GM06990 (cell line): ENCODE measurements around the gene SLC51A.

Source experiments
- DNase-seq: peaks from one replicate; pipeline ENCODE4 v3.0.0-alpha.2; 2011; ENCODE audit not compliant: insufficient read length; ENCODE audit errors: extremely low read depth
- H3K27me3 ChIP-seq: replicated peaks from 2 replicates; pipeline ENCODE4 v1.6.0; 2011; ENCODE audit warnings: low read length; ENCODE audit not compliant: control insufficient read depth, insufficient read depth
- H3K36me3 ChIP-seq: 2 replicates; pipeline ENCODE4 v1.5.1; 2011; ENCODE audit warnings: low read length; ENCODE audit not compliant: control insufficient read depth, insufficient read depth
- H3K4me3 ChIP-seq: replicated peaks from 2 replicates; pipeline ENCODE4 v1.5.1; 2011; ENCODE audit warnings: low read depth, mild to moderate bottlenecking, control low read depth, low read length
- TF ChIP-seq, protein P1 (sequence below): IDR thresholded peaks from 2 replicates; pipeline ENCODE4 v1.5.1; 2011; ENCODE audit warnings: low read length, control low read depth, mild to moderate bottlenecking, inconsistent platforms; ENCODE audit not compliant: insufficient read depth, poor library complexity, severe bottlenecking

SLC51A gene

DNA sequence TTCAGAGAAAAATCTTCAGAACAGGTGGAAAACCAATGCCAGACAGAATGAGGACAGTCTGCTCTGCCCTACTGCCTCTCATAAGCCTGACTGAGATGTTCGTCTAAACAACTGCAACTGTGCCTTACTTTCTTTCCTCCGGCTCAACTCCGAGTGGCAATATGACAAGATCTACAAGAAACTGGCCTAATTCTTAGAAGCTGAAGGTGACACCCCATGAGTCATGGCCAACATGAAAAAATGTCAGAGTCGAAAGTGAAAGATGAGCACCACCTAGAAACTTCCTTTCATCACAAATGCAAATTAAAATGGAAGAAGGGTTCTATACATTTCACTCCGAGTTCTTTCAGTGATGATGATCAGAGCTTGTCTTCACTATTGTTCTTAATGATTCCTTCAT, 58.3 kb downstream of the SLC51A start:
- H3K4me3 ChIP-seq, result peak overlapping the region; percentile 22; the same call in 1 of the 2 replicates
- TF ChIP-seq, protein P1, sequence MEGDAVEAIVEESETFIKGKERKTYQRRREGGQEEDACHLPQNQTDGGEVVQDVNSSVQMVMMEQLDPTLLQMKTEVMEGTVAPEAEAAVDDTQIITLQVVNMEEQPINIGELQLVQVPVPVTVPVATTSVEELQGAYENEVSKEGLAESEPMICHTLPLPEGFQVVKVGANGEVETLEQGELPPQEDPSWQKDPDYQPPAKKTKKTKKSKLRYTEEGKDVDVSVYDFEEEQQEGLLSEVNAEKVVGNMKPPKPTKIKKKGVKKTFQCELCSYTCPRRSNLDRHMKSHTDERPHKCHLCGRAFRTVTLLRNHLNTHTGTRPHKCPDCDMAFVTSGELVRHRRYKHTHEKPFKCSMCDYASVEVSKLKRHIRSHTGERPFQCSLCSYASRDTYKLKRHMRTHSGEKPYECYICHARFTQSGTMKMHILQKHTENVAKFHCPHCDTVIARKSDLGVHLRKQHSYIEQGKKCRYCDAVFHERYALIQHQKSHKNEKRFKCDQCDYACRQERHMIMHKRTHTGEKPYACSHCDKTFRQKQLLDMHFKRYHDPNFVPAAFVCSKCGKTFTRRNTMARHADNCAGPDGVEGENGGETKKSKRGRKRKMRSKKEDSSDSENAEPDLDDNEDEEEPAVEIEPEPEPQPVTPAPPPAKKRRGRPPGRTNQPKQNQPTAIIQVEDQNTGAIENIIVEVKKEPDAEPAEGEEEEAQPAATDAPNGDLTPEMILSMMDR, result no peak
- H3K27me3 ChIP-seq, result no peaks in the 10 kb centered on the region
- peak; percentile 56 for DNase-seq
- H3K36me3 ChIP-seq, result peaks cover 8% of the 10 kb centered on the region

GRCh38 chr3:196275126-196275525, 58.8 kb downstream of the SLC51A start:
- TF ChIP-seq, protein P1, result no peak
- no peak for DNase-seq
- Histone ChIP-seq H3K27me3 (no peaks in the 10 kb centered on the region), H3K36me3 (peaks cover 8% of the 10 kb centered on the region), H3K4me3 (peak overlapping the region; percentile 22; the same call in 1 of the 2 replicates)

GRCh38 chr3:196280689-196281440, 64.5 kb downstream of the SLC51A start:
- DNase-seq, result peak; percentile 59
- Histone ChIP-seq H3K4me3 (no peak overlapping the region), H3K36me3 (no peaks in the 10 kb centered on the region), H3K27me3 (no peaks in the 10 kb centered on the region)
- TF ChIP-seq, protein P1, result no peak

DNA sequence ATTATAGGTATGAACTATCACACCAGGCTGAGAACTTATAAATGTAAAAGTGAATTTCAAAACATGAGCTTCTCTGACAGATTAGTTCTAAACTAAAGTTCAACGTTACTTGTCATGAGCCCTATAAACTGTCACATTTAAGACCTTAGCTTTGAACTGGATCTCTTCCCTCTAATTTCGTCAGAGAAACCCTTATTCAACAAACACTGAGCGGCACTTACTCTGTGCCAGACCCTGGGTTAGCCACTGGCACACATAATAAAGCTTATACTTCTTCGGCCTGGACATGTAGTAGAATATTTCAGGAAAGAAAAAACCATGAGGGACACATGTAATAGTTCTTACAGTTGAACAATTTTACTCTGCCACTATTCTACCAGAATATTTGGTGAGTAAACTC, 65.6 kb downstream of the SLC51A start:
- TF ChIP-seq, protein P1, result no peak
- no peaks in the 10 kb centered on the region for H3K27me3 ChIP-seq
- no peaks in the 10 kb centered on the region for H3K36me3 ChIP-seq
- H3K4me3 ChIP-seq, result no peak overlapping the region
- no peak for DNase-seq
